ENCODE data around the gene ACSS1.
A peak's percentile ranks its signal among the peaks of the same experiment; 100 is the strongest.

ACSS1 gene

DNA sequence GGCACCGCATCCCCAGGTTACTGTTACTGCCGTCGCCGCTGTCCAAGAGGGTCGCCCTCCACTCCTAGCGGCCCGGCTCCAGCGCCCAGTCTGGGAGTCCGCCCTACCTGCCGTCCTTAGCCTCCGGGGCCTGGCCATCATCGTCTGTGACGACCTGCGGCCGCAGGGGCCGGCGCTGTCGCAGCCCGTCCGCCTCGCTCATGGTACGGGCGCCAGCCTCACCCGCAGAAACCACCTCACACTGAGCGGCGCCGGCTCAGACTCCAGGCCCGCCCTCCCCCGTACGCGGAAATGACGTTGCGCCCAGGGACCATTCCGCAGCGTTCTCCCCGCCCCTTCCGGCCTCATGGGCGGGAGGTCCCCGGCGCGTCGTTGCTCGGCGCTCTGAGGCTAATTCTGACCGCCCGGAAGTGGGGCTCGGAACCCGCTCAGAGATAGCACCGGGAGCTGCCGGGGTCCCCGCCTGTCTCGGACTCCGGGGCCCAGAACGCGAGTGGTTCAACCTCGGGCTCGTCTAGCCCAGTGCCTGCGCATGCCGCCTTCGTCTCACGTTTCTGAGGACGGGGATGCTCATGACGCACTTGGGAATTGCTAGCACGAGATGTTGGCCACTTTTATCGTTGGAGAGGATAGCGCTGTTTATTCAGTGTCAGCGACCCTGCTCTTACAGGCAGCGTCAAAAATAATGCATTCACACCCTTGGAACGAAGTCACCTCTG lies 65.3 kb downstream of the ACSS1 start, which contains the start of gene APMAP:
APMAP (minus strand) TSS at position 265 of the 719 bp plus-strand sequence; CDS start at position 202, 63 bp downstream.
- peak; percentile 71 for DNase-seq

DNA sequence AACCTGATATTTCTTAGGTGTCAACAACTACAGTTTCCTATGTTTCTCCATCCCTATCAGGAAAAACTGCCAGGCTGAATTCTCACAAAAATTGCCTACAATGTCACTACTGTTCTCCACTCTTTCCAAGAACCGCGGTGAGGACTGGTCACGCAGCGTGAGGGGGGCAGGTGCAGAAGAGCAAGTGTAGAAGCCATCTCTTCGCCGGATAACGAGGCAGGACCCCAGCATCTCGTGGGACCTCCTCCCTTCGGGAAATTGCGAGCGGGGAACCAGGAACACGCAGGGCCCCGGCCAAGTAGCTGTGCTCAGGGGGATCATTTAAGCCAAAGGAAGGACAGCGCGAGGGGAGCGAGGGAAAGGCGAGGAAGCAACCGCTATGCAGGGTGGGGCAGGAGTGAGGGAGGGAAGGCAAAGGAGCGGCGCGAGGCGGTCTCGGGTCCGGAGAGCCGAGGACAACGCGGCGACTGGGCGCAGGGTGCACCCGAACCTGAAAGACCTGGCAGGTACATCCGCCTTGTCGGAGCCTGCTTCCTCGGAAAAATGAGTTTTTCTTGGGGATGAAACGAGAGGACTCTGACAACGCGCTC lies 65.9 kb downstream of the ACSS1 start:
- peak; percentile 14 for DNase-seq

- no peak for DNase-seq
These were observed 67.1 kb downstream of the ACSS1 start for GRCh38 chr20:24990810-24991252.

DNA sequence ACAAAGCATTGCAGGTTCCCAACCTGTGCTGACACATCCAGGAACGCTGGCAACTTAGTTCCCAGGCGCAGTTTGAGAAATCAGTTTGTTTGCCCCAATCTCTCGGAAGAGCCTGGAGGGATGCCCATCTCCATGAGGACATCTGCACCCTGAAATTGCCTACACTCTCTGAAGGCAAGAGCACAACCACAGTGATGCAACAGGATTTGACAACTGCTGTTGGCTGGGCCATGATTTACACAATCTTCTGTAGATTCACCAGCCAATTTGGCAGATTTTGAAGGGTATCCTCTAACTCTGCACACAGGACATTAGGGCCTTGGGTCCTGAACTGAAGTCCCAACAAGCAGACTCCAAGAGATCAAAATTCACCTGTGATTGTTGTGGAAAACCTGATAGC lies 68.8 kb downstream of the ACSS1 start:
- no peak for DNase-seq

DNA sequence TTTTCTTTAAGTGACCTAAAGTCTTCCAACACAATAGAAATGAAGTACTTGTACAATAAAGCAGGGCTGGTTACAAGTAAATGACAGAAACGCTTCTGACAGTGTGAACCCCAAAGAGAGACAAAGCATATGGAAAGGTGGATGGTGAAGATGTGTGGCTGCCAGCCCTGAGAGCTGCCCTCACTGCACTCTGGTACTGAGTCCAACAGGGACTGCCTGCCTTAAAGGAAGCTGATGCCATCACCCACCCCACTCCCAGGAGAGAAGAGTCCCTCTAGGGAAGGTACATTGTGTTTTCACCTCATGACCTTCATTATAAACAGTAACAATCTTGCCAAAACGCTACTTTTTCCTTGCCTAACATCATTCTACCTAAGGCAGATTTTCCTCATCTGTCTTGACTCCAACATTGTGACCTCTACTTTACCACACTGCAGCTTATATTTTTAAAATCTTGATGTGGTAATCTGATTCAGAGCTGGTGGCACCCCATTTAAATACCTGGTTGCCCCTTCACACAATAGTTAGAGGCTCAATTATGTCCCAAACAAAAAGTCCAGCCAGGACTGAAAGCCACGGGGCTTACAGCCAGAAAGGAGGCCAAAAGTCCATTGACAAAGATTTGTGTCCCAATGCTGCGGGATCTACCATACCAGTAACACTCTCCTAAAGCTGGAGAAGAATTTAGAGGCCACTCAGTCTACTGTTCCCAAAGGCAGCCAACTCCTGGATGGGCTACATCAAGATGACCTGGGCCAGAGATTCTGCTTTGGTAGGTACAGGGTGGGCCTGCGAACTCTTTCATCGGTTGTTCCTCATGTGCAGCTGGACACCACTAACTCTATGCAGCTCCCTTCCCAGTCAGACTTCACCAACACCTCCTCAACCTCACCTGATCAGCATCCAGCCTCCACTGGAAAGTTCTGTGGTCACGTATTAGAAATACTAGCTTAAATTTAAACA lies 69.8 kb downstream of the ACSS1 start:
- no peak for DNase-seq

GRCh38 chr20:24987244-24987643 lies 70.7 kb downstream of the ACSS1 start:
- DNase-seq: no peak

DNA sequence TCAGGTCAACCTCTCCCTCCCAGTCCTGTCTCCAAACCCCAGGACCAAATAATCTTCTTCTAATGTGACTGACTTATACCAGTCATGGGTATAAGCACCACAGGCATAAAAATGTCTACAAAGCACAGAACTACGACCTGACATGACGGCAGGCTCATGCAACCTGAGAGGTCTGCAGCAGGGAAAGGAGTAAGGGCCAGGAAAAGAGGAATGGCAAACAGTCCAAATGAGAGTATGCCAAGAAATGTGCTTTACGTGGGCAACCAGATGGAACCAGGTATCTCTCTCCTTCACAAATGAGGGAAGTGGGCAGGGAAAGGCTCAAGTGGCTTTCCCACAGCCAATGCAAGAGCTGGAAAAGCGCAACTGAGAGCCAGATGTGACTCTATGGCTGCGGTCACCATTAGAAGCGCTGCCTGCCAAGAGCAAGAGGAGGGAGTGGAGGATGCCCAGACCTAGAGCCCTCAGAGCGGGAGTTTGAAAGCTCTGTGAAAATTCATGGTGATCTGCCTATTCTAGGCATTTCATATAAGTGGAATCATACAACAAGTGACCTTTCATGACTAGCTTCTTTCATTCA lies 71.4 kb downstream of the ACSS1 start:
- no peak for DNase-seq

GRCh38 chr20:24985802-24986201 lies 72.1 kb downstream of the ACSS1 start:
- DNase-seq: no peak

GRCh38 chr20:24984961-24985640 lies 72.8 kb downstream of the ACSS1 start:
- no peak for DNase-seq

DNA sequence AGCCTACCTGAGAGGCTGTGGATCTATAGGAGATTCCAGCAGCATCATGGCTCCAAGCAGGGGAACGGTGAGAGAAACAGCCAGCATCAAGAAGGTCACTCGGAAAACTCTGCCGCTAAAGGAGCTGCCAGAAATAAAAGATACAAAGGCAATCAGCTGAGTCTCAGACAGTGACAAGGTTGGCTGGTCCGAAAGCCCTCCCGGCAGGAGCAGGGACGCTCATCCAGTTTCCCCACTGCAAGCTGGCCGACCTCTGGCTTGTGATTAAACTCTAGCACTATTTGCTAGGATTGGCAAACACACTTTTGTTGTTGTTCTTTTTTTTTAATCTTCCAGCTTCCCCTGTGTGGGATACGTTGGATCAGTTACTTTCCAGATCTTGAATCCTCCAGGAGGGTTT lies 74.0 kb downstream of the ACSS1 start:
- DNase-seq: no peak

- no peak for DNase-seq
These were observed 76.1 kb downstream of the ACSS1 start for GRCh38 chr20:24981790-24982189.

DNA sequence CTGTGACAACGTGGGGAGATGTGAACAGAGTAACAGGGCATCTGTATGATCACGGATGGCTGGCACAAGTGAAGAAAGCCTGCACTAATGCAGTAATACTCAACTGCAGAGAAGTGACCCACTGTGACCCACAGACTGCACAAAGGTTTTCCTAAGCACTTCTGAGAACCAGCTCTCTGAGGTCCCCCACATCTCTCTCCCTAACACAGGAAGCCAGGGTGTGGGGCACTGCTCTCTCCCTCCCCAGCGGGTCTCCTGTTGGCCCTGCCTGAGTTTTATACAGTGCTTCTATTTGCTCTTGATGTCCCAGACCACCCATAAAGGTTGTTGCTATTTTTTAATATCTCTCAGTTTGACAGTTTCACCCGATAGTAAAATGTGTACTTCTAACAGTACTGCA lies 76.7 kb downstream of the ACSS1 start:
- no peak for DNase-seq

GRCh38 chr20:24980291-24981053 lies 77.5 kb downstream of the ACSS1 start:
- DNase-seq: no peak

DNA sequence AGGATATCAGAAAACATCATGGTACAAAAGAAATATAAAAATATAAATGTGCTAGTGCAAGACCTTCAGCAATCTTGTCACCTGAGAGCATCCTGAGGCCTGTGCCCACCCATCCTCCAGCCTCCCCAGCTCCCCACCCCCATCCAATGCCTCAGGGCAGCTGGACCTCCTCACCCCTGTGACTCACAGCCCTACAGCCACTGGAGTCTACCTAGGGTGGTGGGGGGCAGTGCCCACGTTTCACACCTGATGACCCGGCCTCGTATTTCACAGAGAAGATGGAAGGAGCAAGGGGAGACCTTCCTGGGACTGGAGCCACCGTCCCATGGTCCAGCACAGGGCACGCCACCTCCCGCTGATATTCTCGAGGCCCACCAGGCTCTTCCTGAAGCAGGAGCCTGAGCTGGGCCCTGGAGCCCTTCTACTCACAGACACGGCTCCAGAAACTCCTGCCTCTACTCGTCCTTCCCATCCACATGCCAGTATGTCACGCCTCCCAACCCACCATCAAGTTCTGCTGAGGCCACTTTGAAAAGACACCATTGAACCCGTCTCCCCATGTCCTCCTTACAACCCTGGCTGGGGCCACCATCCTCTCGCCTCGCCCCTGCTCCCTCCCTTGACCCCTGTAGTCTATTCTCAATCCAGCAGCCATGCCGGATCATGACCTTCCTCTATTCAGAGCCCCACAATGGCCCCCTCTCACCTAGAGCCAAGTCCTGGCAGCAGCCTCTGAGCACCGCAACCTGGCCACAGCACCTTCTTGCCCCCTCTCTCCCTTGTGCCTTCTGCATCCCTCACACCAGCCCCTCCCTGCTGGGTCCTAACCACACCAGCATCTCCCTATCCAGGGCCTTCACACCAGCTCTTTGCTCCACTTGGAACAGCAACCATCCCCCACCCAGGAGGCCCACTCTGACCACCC lies 78.6 kb downstream of the ACSS1 start:
- DNase-seq: no peak

DNA sequence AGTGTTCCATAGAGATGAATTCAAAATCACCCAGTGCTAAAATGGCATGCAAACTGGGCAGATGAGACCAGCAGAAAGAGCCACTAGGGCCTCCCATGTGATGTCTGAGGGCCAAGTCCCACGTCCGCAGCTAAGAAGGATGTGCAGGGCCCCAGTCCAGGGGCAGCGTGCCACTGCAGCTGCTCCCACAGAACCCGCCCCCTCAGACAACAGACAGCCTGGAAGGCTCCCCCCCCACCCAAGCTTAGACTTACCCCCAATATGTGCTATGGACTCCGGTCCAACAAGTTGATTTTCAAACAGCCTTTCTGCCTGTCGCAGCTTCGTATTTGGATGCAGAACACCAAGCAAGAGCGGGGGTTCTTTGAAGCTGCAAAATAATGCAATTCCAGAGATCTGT lies 79.4 kb downstream of the ACSS1 start:
- no peak for DNase-seq

DNA sequence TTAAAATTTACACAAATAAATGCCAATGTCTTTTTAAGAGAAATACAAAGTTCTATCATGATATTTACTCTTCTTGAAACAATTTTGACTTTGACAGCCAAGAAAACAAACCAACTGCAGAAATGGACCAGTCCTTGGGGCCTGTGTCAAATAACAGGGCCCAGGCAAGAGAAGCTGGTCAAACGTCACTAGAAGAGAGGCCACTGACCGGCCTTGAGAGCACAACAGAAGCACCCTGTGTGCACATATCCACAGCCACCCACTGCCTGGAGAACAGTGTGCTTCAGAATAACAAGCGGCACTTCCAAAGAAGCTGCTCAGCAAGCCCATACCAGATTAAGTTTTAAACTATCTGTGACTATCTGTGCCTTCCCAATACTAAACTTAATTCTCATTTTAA lies 80.1 kb downstream of the ACSS1 start:
- DNase-seq: no peak

DNA sequence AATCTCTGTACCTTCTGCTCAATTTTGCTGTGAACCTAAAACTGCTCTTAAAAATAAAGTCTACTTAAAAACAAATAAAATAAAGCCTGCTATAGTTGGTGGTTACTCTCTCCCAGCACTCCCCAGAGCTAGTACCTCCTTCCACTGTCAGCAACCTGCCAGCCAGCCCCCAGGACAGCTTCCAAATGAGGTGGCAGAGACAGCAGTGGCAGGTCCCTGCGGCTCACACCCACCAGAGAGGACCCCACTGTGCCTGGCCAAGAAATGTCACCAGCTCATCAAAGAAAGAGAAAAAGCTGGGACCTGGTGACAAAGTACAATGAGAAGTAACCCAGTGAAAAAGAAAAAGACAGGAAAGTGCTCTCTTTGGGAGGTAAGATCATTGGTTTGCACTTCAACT lies 80.6 kb downstream of the ACSS1 start:
- DNase-seq: no peak

DNA sequence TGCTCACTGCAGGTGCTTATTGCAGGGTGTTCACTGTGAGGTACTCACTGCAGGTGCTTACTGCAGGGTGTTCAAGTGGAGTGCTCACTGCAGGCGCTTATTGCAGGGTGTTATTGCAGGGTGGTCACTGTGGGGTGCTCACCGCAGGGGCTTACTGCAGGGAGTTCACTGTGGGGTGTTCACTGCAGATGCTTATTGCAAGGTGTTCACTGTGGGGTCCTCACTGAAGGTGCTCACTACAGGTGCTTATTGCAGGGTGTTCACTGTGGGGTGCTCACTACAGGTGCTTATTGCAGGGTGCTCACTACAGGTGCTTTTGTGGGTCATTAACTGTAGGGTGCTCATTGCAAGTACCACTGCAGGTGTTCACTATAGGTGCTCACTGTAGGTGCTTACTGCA lies 85.6 kb downstream of the ACSS1 start:
- no peak for DNase-seq

DNA sequence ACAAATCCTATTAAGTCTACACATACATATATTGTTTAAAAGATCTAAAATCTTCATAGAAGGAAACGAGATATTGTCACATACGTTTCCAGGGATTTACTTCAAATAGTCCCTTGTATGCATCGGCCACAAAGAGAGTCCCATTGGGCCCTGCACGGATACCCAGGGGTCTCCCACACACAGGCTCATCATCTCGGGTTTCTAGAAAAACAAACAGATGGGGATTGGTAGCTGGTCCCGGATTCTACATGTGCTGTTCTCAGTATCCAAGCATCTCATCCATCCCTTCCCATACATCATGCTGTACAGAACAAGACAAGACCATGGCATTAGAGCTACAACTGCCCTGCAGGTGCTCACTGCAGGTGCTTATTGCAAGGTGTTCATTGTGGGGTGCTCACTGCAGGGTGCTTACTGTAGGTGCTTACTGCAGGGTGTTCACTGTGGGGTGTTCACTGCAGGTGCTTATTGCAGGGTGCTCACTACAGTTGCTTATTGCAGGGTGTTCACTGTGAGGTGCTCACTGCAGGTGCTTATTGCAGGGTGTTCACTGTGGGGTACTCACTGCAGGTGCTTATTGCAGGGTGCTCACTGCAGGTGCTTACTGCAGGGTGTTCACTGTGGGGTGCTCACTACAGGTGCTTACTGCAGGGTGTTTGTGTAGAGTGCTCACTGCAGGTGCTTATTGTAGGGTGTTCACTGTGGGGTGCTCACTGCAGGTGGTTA lies 86.4 kb downstream of the ACSS1 start:
- no peak for DNase-seq

GRCh38 chr20:24970754-24971153 lies 87.2 kb downstream of the ACSS1 start:
- DNase-seq: no peak
